NCI-H82 treated with DMSO at 0.1 percent for 48 hours (cell line): ENCODE results near the gene NRP1.

Source experiments
- DNase-seq: peaks from one replicate; lab custom pipeline; 2025; ENCODE audit not compliant: unreplicated experiment; lab: John Stamatoyannopoulos, UW

Gene NRP1

GRCh38 chr10:33133557-33133956 lies 200.9 kb downstream of the NRP1 start:
- DNase-seq, result no peak

GRCh38 chr10:33132626-33133025 lies 201.8 kb downstream of the NRP1 start:
- no peak for DNase-seq

GRCh38 chr10:33129996-33130386 lies 204.5 kb downstream of the NRP1 start:
- no peak for DNase-seq

GRCh38 chr10:33129141-33129995 lies 205.1 kb downstream of the NRP1 start:
- no peak for DNase-seq

- DNase-seq, result no peak
Measured at GRCh38 chr10:33127622-33128021, 206.8 kb downstream of the NRP1 start.
